H9 (cell line): Measurements from ENCODE around the gene HMCES. TPM values are rescaled to one million over a fixed set of nuclear protein-coding genes. Genes with fewer than 3 reads are reported as not detected.

ENCODE experiments used
- DNase-seq: peaks from one replicate; pipeline ENCODE4 v3.0.0-alpha.2; 2017
- H2AFZ ChIP-seq: one replicate; pipeline ENCODE4 v1.6.1; 2013; ENCODE audit warnings: mild to moderate bottlenecking, low read length, control low read depth, moderate library complexity
- H2AK5ac ChIP-seq: 2 replicates; pipeline ENCODE4 v1.6.1; 2013; ENCODE audit warnings: low read length, control low read depth, mixed read lengths; ENCODE audit not compliant: insufficient read length
- H2BK120ac ChIP-seq: one replicate; pipeline ENCODE4 v1.6.1; 2013; ENCODE audit warnings: low read depth, mild to moderate bottlenecking, low read length, control low read depth, inconsistent platforms; ENCODE audit not compliant: poor library complexity, severe bottlenecking
- H2BK12ac ChIP-seq: 2 replicates; pipeline ENCODE4 v1.6.1; 2013; ENCODE audit warnings: low read length, control low read depth, mixed read lengths, low read depth; ENCODE audit not compliant: insufficient read length
- H2BK15ac ChIP-seq: 2 replicates; pipeline ENCODE4 v1.6.1; 2013; ENCODE audit warnings: low read depth, low read length, control low read depth
- H2BK20ac ChIP-seq: one replicate; pipeline ENCODE4 v1.6.1; 2013; ENCODE audit warnings: low read depth, mild to moderate bottlenecking, low read length, control low read depth, inconsistent platforms; ENCODE audit not compliant: poor library complexity, severe bottlenecking
- H2BK5ac ChIP-seq: 2 replicates; pipeline ENCODE4 v1.6.1; 2013; ENCODE audit warnings: low read length, control low read depth, mixed read lengths; ENCODE audit not compliant: insufficient read length
- H3K14ac ChIP-seq: 2 replicates; pipeline ENCODE4 v1.6.1; 2013; ENCODE audit warnings: low read length, control low read depth; ENCODE audit not compliant: insufficient read depth
- H3K18ac ChIP-seq: 2 replicates; pipeline ENCODE4 v1.6.1; 2013; ENCODE audit warnings: low read depth, mild to moderate bottlenecking, mixed read lengths, low read length, control low read depth; ENCODE audit not compliant: insufficient read length
- H3K23ac ChIP-seq: 2 replicates; pipeline ENCODE4 v1.6.1; 2013; ENCODE audit warnings: low read length, control low read depth, mixed read lengths, low read depth; ENCODE audit not compliant: insufficient read length
- H3K23me2 ChIP-seq: 2 replicates; pipeline ENCODE4 v1.6.1; 2013; ENCODE audit warnings: low read depth, mild to moderate bottlenecking, mixed read lengths, low read length, control low read depth; ENCODE audit not compliant: insufficient read length, poor library complexity, severe bottlenecking
- H3K27ac ChIP-seq: 2 replicates; pipeline ENCODE4 v1.5.1; 2013; ENCODE audit warnings: low read length, control low read depth, mixed read lengths, low read depth; ENCODE audit not compliant: insufficient read length
- H3K27me3 ChIP-seq: 2 replicates; pipeline ENCODE4 v1.6.1; 2013; ENCODE audit warnings: low read length, control low read depth, inconsistent platforms; ENCODE audit not compliant: insufficient read depth
- H3K4ac ChIP-seq: 2 replicates; pipeline ENCODE4 v1.6.1; 2013; ENCODE audit warnings: low read depth, mild to moderate bottlenecking, control low read depth, inconsistent platforms, low read length, moderate library complexity
- H3K4me1 ChIP-seq: 2 replicates; pipeline ENCODE4 v1.6.1; 2013; ENCODE audit warnings: low read length, control low read depth, inconsistent platforms; ENCODE audit not compliant: insufficient read depth
- H3K4me2 ChIP-seq: 2 replicates; pipeline ENCODE4 v1.6.1; 2013; ENCODE audit warnings: low read length, control low read depth, mixed read lengths; ENCODE audit not compliant: insufficient read length, insufficient read depth
- H3K56ac ChIP-seq: 2 replicates; pipeline ENCODE4 v1.6.1; 2013; ENCODE audit warnings: low read depth, mild to moderate bottlenecking, mixed read lengths, low read length, control low read depth; ENCODE audit not compliant: insufficient read length
- H3K79me1 ChIP-seq: 2 replicates; pipeline ENCODE4 v1.6.1; 2013; ENCODE audit warnings: low read depth, mild to moderate bottlenecking, moderate library complexity, low read length, control low read depth, inconsistent platforms; ENCODE audit not compliant: insufficient read depth, poor library complexity, severe bottlenecking
- H3K79me2 ChIP-seq: 2 replicates; pipeline ENCODE4 v1.6.1; 2013; ENCODE audit warnings: low read length, control low read depth, inconsistent platforms; ENCODE audit not compliant: insufficient read depth
- H3K9ac ChIP-seq: 2 replicates; pipeline ENCODE4 v1.6.1; 2013; ENCODE audit warnings: low read length, control low read depth, mixed read lengths; ENCODE audit not compliant: insufficient read length; ENCODE audit errors: extremely low read depth
- H3K9me3 ChIP-seq: one replicate; pipeline ENCODE4 v1.6.1; 2013; ENCODE audit warnings: low read depth, low read length, inconsistent platforms; ENCODE audit not compliant: control insufficient read depth
- H3T11ph ChIP-seq: one replicate; pipeline ENCODE4 v1.6.1; 2013; ENCODE audit warnings: mild to moderate bottlenecking, low read length, control low read depth, inconsistent platforms
- H4K20me1 ChIP-seq: one replicate; pipeline ENCODE4 v1.6.1; 2013; ENCODE audit not compliant: control insufficient read depth, insufficient read length, insufficient read depth
- H4K5ac ChIP-seq: 2 replicates; pipeline ENCODE4 v1.6.1; 2013; ENCODE audit warnings: low read depth, mild to moderate bottlenecking, mixed read lengths, low read length, control low read depth; ENCODE audit not compliant: insufficient read length
- H4K8ac ChIP-seq: replicated peaks from 2 replicates; pipeline ENCODE4 v1.6.1; 2013; ENCODE audit warnings: low read length, control low read depth, mixed read lengths, low read depth; ENCODE audit not compliant: insufficient read length
- H4K91ac ChIP-seq: 2 replicates; pipeline ENCODE4 v1.6.1; 2013; ENCODE audit warnings: low read depth, mild to moderate bottlenecking, moderate library complexity, mixed read lengths, low read length, control low read depth; ENCODE audit not compliant: insufficient read length
- H3K27ac Mint-ChIP-seq, 3 experiments: 2 replicates in 2 of 3; 3 replicates in 1 of 3; pipeline ENCODE4 v1.8.0; 2020 to 2021; ENCODE audit warnings: mixed read lengths in 3 of 3, mild to moderate bottlenecking in 1 of 3, moderate library complexity in 1 of 3
- H3K27me3 Mint-ChIP-seq: 2 replicates; pipeline ENCODE4 v1.8.0; 2021; ENCODE audit warnings: low read depth, mild to moderate bottlenecking, moderate library complexity, mixed read lengths
- H3K36me3 Mint-ChIP-seq, 3 experiments: 2 replicates in 2 of 3; 3 replicates in 1 of 3; pipeline ENCODE4 v1.8.0; 2020 to 2021; ENCODE audit warnings: low read depth in 3 of 3, mixed read lengths in 3 of 3; ENCODE audit not compliant: insufficient read depth in 1 of 3
- H3K4me1 Mint-ChIP-seq, 2 experiments: 2 replicates each; pipeline ENCODE4 v1.8.0; 2020; ENCODE audit warnings: mixed read lengths in 2 of 2
- H3K4me3 Mint-ChIP-seq, 2 experiments: 2 replicates in 1 of 2; 3 replicates in 1 of 2; pipeline ENCODE4 v1.8.0; 2020 to 2021; ENCODE audit warnings: mild to moderate bottlenecking in 2 of 2, mixed read lengths in 2 of 2, moderate library complexity in 1 of 2
- H3K9me3 Mint-ChIP-seq, 2 experiments: 2 replicates in 1 of 2; 3 replicates in 1 of 2; pipeline ENCODE4 v1.8.0; 2020; ENCODE audit warnings: mild to moderate bottlenecking in 2 of 2, mixed read lengths in 2 of 2, moderate library complexity in 1 of 2
- CTCF ChIP-seq: fragments of 200-600 bp; sonication (generic); conservative IDR thresholded peaks from 3 replicates; pipeline ENCODE4 v1.8.0; 2021; ENCODE audit warnings: antibody characterized with exemption, mild to moderate bottlenecking
- WGBS: extraction: QIAGEN DNeasy Blood & Tissue Kit; methylation state at CpG from one replicate; pipeline ENCODE4 v1.1.7; 2013; ENCODE audit warnings: missing lambda C conversion rate, low lambda C conversion rate, mixed read lengths; ENCODE audit not compliant: insufficient read length; ENCODE audit errors: extremely low coverage; 5-methylcytosine and 5-hydroxymethylcytosine counted together
- total RNA-seq: library from RNA; stranded (reverse); gene quantifications from 2 replicates; pipeline ENCODE4 v1.2.1, GENCODE V29; 2021

Gene HMCES
- total RNA-seq, 1 experiment from 2014 or later, result 52.4 TPM

GRCh38 chr3:129315998-129316247, 37.3 kb downstream of the HMCES start:
- peak overlapping the region; percentile 90 to 94 for H3K4me3 Mint-ChIP-seq
- no peak for DNase-seq
- Histone ChIP-seq H3K9ac (peak overlapping the region; percentile 39), H4K5ac (no peak overlapping the region), H4K8ac (no peak overlapping the region), H3T11ph (no peak overlapping the region), H2AK5ac (no peak overlapping the region), H3K27ac (no peak overlapping the region), H2BK120ac (no peak overlapping the region), H3K18ac (peak overlapping the region; percentile 28), H3K27me3 (no peaks in the 10 kb centered on the region), H3K56ac (no peak overlapping the region), H2BK5ac (no peak overlapping the region), H3K4me1 (no peaks in the 10 kb centered on the region), H2BK15ac (no peak overlapping the region), H4K91ac (no peak overlapping the region), H2AFZ (no peak overlapping the region), H3K14ac (no peak overlapping the region), H3K23me2 (peaks cover 4% of the 10 kb centered on the region), H2BK20ac (no peak overlapping the region), H2BK12ac (no peak overlapping the region), H3K79me1 (no peaks in the 10 kb centered on the region), H3K9me3 (no peaks in the 10 kb centered on the region), H3K4me2 (peak overlapping the region; percentile 74), H3K23ac (no peak overlapping the region), H3K4ac (no peak overlapping the region), H3K79me2 (no peaks in the 10 kb centered on the region), H4K20me1 (no peaks in the 10 kb centered on the region)
- no peak for TF ChIP-seq CTCF
- no peak overlapping the region for H3K27ac Mint-ChIP-seq
- H3K9me3 Mint-ChIP-seq, result no peaks in the 10 kb centered on the region; a peak in 1 of 5 replicates
- peaks cover 10 to 11% of the 10 kb centered on the region in 2 experiments for H3K4me1 Mint-ChIP-seq
- H3K36me3 Mint-ChIP-seq, result peaks cover 3 to 14% (median 9%) of the 10 kb centered on the region in 3 experiments; a peak in 5 of 7 replicates
- peaks cover 3% of the 10 kb centered on the region; the same call in 1 of the 2 replicates for H3K27me3 Mint-ChIP-seq
- WGBS, result no CpG with 5 or more reads among the region's 34 CpGs
